ENCODE results near the gene STAP2.

The STAP2 gene

GRCh38 chr19:4360081-4360569, 21.5 kb upstream of the STAP2 start:
- DNase-seq (ENCODE audit: low read depth) = no peak
- TF ChIP-seq, protein P1, sequence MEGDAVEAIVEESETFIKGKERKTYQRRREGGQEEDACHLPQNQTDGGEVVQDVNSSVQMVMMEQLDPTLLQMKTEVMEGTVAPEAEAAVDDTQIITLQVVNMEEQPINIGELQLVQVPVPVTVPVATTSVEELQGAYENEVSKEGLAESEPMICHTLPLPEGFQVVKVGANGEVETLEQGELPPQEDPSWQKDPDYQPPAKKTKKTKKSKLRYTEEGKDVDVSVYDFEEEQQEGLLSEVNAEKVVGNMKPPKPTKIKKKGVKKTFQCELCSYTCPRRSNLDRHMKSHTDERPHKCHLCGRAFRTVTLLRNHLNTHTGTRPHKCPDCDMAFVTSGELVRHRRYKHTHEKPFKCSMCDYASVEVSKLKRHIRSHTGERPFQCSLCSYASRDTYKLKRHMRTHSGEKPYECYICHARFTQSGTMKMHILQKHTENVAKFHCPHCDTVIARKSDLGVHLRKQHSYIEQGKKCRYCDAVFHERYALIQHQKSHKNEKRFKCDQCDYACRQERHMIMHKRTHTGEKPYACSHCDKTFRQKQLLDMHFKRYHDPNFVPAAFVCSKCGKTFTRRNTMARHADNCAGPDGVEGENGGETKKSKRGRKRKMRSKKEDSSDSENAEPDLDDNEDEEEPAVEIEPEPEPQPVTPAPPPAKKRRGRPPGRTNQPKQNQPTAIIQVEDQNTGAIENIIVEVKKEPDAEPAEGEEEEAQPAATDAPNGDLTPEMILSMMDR (IDR thresholded peaks at IDR 0.05; ENCODE audit: control insufficient read depth, insufficient read depth, low read depth, low read length, missing control alignments) = no peak
- no peak overlapping the region for H3K4me3 ChIP-seq (ENCODE audit: control insufficient read depth, low read depth, low read length)

- no peak overlapping the region for H3K4me3 ChIP-seq (ENCODE audit: control insufficient read depth, low read depth, low read length)
- TF ChIP-seq, protein P1 (IDR thresholded peaks at IDR 0.05; ENCODE audit: control insufficient read depth, insufficient read depth, low read depth, low read length, missing control alignments) = no peak
- DNase-seq (ENCODE audit: low read depth) = no peak
These were observed 21.0 kb upstream of the STAP2 start for GRCh38 chr19:4359627-4360000.

- DNase-seq (ENCODE audit: low read depth) = no peak
- no peak overlapping the region for H3K4me3 ChIP-seq (ENCODE audit: control insufficient read depth, low read depth, low read length)
- TF ChIP-seq, protein P1 (IDR thresholded peaks at IDR 0.05; ENCODE audit: control insufficient read depth, insufficient read depth, low read depth, low read length, missing control alignments) = no peak
These were observed 20.3 kb upstream of the STAP2 start for GRCh38 chr19:4358709-4359626.

DNA sequence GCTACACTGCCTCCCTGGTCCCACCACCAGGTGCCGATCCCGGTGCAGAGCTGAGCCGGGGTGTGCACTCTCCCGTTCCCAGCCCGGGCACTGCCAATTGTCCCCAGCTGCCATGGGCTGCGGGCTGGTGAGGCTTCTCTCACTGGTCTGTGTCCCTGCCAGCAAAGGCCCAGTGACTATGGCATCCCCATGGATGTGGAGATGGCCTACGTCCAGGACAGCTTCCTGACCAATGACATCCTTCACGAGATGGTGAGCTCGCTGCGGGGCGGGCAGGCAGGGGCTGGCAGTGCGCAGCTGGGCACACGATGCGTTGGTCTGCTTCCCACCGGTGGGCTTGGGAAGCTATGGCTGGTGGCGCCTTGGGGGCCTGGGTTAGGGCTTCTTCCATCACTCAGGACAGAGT, 19.3 kb upstream of the STAP2 start:
- H3K4me3 ChIP-seq (ENCODE audit: control insufficient read depth, low read depth, low read length) = no peak overlapping the region
- TF ChIP-seq, protein P1 (IDR thresholded peaks at IDR 0.05; ENCODE audit: control insufficient read depth, insufficient read depth, low read depth, low read length, missing control alignments) = no peak
- no peak for DNase-seq (ENCODE audit: low read depth)

- H3K4me3 ChIP-seq (ENCODE audit: control insufficient read depth, low read depth, low read length) = no peak overlapping the region
- DNase-seq (ENCODE audit: low read depth) = no peak
- TF ChIP-seq, protein P1 (IDR thresholded peaks at IDR 0.05; ENCODE audit: control insufficient read depth, insufficient read depth, low read depth, low read length, missing control alignments) = no peak
These were observed 18.6 kb upstream of the STAP2 start for GRCh38 chr19:4357095-4357797.

DNA sequence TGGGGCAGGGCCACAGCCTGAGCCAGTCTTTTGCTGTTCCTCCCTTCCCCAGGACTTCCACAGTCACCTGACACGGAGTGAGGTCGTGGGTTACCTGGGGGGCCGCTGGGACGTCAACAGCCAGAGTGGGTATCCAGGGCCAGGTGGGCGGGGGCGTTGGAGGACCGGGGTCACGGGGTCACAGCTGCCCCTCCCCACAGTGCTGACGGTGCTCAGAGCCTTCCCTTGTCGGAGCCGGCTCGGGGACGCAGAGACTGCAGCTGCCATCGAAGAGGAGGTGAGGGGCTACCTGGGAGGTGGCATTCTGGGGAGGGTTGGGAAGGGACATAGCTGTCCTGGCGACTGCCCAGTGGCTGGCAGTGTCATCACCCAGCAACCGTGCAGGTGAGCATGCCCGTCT, 16.3 kb upstream of the STAP2 start:
- H3K4me3 ChIP-seq (ENCODE audit: control insufficient read depth, low read depth, low read length) = no peak overlapping the region
- TF ChIP-seq, protein P1 (IDR thresholded peaks at IDR 0.05; ENCODE audit: control insufficient read depth, insufficient read depth, low read depth, low read length, missing control alignments) = no peak
- no peak for DNase-seq (ENCODE audit: low read depth)
